Heart right ventricle (tissue), 16 donors: ENCODE results near the gene PRPF39. TPM values are rescaled to one million over a fixed set of nuclear protein-coding genes. Genes with fewer than 3 reads are reported as not detected.

Experiments used
- ATAC-seq, 8 donors: fragments of 200-7000 bp; cut with Tn5 transposase; one replicate each; pipeline ENCODE4 v1.9.1; 2020; ENCODE audit warnings: mild to moderate bottlenecking in 8 of 8, moderate library complexity in 8 of 8, moderate number of reproducible peaks in 1 of 8
- DNase-seq, 2 donors: peaks; one replicate each; pipeline ENCODE4 v3.0.0-alpha.2; 2020
- H3K27ac ChIP-seq, 10 donors: fragments of 200-600 bp; sonication (generic) in 2 of 10; one replicate each; pipeline versions ENCODE4 v1.5.0 to v1.8.0; 2020 to 2022; ENCODE audit warnings: mild to moderate bottlenecking in 3 of 10
- H3K27me3 ChIP-seq, 7 donors: fragments of 200-600 bp; one replicate each; pipeline ENCODE4 v1.8.0; 2021 to 2022; ENCODE audit warnings: mild to moderate bottlenecking in 2 of 7
- H3K36me3 ChIP-seq, 9 donors: fragments of 200-600 bp; sonication (generic) in 1 of 9; one replicate each; pipeline versions ENCODE4 v1.5.0 to v1.8.0; 2020 to 2022; ENCODE audit warnings: mild to moderate bottlenecking in 2 of 9
- H3K4me1 ChIP-seq, 9 donors: fragments of 200-600 bp; sonication (generic) in 1 of 9; one replicate each; pipeline versions ENCODE4 v1.5.0 to v1.8.0; 2020 to 2022; ENCODE audit warnings: mild to moderate bottlenecking in 4 of 9
- H3K4me3 ChIP-seq, 10 donors: fragments of 200-600 bp; sonication (generic) in 2 of 10; one replicate each; pipeline versions ENCODE4 v1.5.0 to v1.8.0; 2020 to 2022; ENCODE audit warnings: mild to moderate bottlenecking in 7 of 10, moderate library complexity in 2 of 10
- H3K9me3 ChIP-seq, 11 donors: fragments of 200-600 bp in 10 of 11; sonication (generic) in 2 of 11; one replicate each; pipeline versions ENCODE4 v1.5.0 to v1.8.0; 2013 to 2022; ENCODE audit warnings: mild to moderate bottlenecking in 2 of 11, control low read depth in 1 of 11, moderate library complexity in 1 of 11
- WGBS, 2 donors: extraction: QIAGEN DNeasy Blood & Tissue Kit; methylation state at CpG; one replicate each; pipeline ENCODE4 v1.1.7; 2013; ENCODE audit warnings: inconsistent platforms in 1 of 2; 5-methylcytosine and 5-hydroxymethylcytosine counted together
- intact Hi-C, 10 donors: fragments of 100-400 bp; cut with DNase I; formaldehyde crosslinking; loops; one replicate each; pipeline versions ENCODE4 v1.11.1 to v1.14.2; 2022
- polyA plus RNA-seq, 2 donors: library from polyadenylated mRNA; stranded (reverse); fragments of 200-250 nt; gene quantifications; one replicate each; pipeline ENCODE4 v1.2.3, GENCODE V29; 2013
- total RNA-seq, 10 donors: library from RNA; stranded (reverse); fragmentation: NEBNext Ultra II Directional in 3 of 10; extraction: Animal tissue kit (Norgen Biotek cat#: 25700) in 3 of 10; gene quantifications; one replicate each; pipeline versions ENCODE4 v1.2.1 to v1.2.4, GENCODE V29; 2021 to 2023
- TF ChIP-seq, protein P1 (sequence below), 9 donors: fragments of 200-600 bp; sonication (generic) in 2 of 9; IDR thresholded peaks; one replicate each; pipeline versions ENCODE4 v1.5.0 to v1.8.0; 2021 to 2022; ENCODE audit warnings: antibody characterized with exemption in 9 of 9, mild to moderate bottlenecking in 5 of 9, moderate library complexity in 1 of 9
- donor health status: Arrhythmogenic right ventricular cardiomyopathy.
- donor health status: ischemic (EF 13 %, LVEDD 7.1; RV severe dilation, severe dysfunction).
- donor health status: healthy with polysubstance abuse.
- donor health status: DM: no; HTN: yes; CAD: no.
- donor health status: DM: no; HTN: no; CAD: no.
- donor health status: ischemic (EF 25% LVEDD 6.9; RV normal size, moderate dysfunction).
- donor health status: ischemic (EF 25% LVEDD 5.7; RV mildly dilated, moderate dysfunction).
- donor health status: healthy.
- donor health status: DM: yes; HTN: yes; CAD: no.
- donor health status: Ischemic cardiomyopathy.
- donor health status: ischemic (EF 35%, LVEDD 5.7; RV mildly dilated, moderate dysfunction).
- donor health status: nonischemic (EF 11% LVEDD 7.7; RV severe dilation, severe dysfunction).
- donor health status: DM: yes; HTN: yes; CAD: no.
- donor health status: PGD.
- donor health status: ischemic (EF 29% LVEDD 5.4; RV normal size, mild dysfunction).
- donor health status: nonischemic (EF 23%, LVEDD 6.1; RV moderate dilation, normal function).

Gene PRPF39
- total and polyA plus RNA-seq, 12 donors, result 8.2 to 39.5 (median 13.4) TPM

DNA sequence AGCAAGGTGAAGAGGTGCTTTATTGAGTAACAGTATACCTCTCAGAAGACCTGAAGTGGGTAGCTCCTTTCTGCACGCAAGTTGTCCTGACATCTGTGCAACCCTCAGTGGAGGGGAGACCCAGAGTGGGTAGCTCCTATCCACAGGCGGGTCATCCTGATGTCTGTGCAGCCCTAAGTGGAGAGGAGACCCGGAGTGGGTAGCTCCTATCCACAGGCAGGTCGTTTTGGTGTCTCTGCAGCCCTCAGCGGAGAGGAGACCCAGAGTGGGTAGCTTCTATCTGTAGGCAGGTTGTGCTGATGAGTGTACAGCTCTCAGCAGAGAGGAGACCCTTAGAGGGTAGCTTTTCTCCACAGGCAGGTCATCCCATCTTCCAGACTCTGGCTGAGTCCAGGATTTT, 45.1 kb upstream of the PRPF39 start:
- H3K27ac ChIP-seq, result no peak overlapping the region
- no peak overlapping the region for H3K4me3 ChIP-seq
- peaks cover 0 to 7% (median 0%) of the 10 kb centered on the region in 9 donors for H3K4me1 ChIP-seq
- DNase-seq, result no peak
- 92 to 99% methylated on average over 5 of the region's 5 CpGs for WGBS, 2 donors
- no peaks in the 10 kb centered on the region for H3K27me3 ChIP-seq
- peaks cover 0 to 89% (median 19%) of the 10 kb centered on the region in 9 donors for H3K36me3 ChIP-seq
- TF ChIP-seq, protein P1, sequence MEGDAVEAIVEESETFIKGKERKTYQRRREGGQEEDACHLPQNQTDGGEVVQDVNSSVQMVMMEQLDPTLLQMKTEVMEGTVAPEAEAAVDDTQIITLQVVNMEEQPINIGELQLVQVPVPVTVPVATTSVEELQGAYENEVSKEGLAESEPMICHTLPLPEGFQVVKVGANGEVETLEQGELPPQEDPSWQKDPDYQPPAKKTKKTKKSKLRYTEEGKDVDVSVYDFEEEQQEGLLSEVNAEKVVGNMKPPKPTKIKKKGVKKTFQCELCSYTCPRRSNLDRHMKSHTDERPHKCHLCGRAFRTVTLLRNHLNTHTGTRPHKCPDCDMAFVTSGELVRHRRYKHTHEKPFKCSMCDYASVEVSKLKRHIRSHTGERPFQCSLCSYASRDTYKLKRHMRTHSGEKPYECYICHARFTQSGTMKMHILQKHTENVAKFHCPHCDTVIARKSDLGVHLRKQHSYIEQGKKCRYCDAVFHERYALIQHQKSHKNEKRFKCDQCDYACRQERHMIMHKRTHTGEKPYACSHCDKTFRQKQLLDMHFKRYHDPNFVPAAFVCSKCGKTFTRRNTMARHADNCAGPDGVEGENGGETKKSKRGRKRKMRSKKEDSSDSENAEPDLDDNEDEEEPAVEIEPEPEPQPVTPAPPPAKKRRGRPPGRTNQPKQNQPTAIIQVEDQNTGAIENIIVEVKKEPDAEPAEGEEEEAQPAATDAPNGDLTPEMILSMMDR (IDR thresholded peaks at IDR 0.05), result no peak
- intact Hi-C loops, result no loop called here
- ATAC-seq, result peak in 1 of 8 donors; percentile 41
- no peaks in the 10 kb centered on the region for H3K9me3 ChIP-seq

DNA sequence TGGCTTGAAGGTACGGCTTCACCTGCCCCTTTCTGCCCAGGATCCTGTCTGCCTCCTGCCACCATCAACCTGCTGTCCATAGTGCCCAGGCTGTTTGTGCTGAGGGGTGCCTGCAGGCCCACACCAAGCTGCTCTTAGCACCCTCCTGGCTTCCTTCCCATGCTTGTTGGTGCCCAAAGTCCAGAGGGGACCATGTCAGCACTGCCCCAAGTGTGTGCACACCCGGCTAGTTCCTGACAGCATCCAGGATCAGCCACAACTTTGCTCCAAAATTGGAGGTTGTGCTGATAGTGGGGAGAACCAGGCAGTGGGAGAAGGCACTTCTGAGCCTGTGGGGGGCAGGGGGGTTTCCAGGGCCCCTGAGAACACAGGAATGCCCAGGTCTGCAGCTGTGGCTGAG, 44.5 kb upstream of the PRPF39 start:
- peak in 1 of 8 donors; percentile 41 for ATAC-seq
- no peak overlapping the region for H3K4me3 ChIP-seq
- no peak for DNase-seq
- H3K27ac ChIP-seq, result no peak overlapping the region
- peaks cover 0 to 89% (median 15%) of the 10 kb centered on the region in 9 donors for H3K36me3 ChIP-seq
- TF ChIP-seq, protein P1 (IDR thresholded peaks at IDR 0.05), result no peak
- intact Hi-C loops, result no loop called here
- no peaks in the 10 kb centered on the region for H3K9me3 ChIP-seq
- H3K4me1 ChIP-seq, result peaks cover 0 to 7% (median 0%) of the 10 kb centered on the region in 9 donors
- H3K27me3 ChIP-seq, result no peaks in the 10 kb centered on the region
- WGBS, 2 donors, result 96 to 97% methylated on average over 2 of the region's 2 CpGs

- ATAC-seq (no peak), DNase-seq (no peak)
- Histone ChIP-seq H3K27me3 (no peaks in the 10 kb centered on the region), H3K4me1 (peaks cover 0 to 7% (median 0%) of the 10 kb centered on the region in 9 donors), H3K36me3 (peaks cover 0 to 94% (median 20%) of the 10 kb centered on the region in 9 donors), H3K27ac (no peak overlapping the region), H3K4me3 (no peak overlapping the region), H3K9me3 (no peaks in the 10 kb centered on the region)
- 89 to 90% methylated on average over 5 of the region's 5 CpGs for WGBS, 2 donors
- TF ChIP-seq, protein P1 (IDR thresholded peaks at IDR 0.05), result no peak
- intact Hi-C loops, result no loop called here
These were observed 42.3 kb upstream of the PRPF39 start for GRCh38 chr14:45041641-45042040.

GRCh38 chr14:45044638-45045037, 39.3 kb upstream of the PRPF39 start:
- no peak overlapping the region for H3K4me3 ChIP-seq
- H3K27ac ChIP-seq, result no peak overlapping the region
- TF ChIP-seq, protein P1 (IDR thresholded peaks at IDR 0.05), result no peak
- no peak for DNase-seq
- H3K4me1 ChIP-seq, result peaks cover 0 to 7% (median 0%) of the 10 kb centered on the region in 9 donors
- no peak for ATAC-seq
- intact Hi-C loops, result no loop called here
- H3K27me3 ChIP-seq, result no peaks in the 10 kb centered on the region
- 89 to 92% methylated on average over 5 of the region's 5 CpGs for WGBS, 2 donors
- peaks cover 0 to 94% (median 5%) of the 10 kb centered on the region in 9 donors for H3K36me3 ChIP-seq
- no peaks in the 10 kb centered on the region for H3K9me3 ChIP-seq
